Measurements from ENCODE around the gene SCYGR1.
"Not testable (repeated sequence)": the region's sequence is repeated elsewhere in the genome, so short reads cannot be mapped to it uniquely, and the experiment has no call there.

The SCYGR1 gene

DNA sequence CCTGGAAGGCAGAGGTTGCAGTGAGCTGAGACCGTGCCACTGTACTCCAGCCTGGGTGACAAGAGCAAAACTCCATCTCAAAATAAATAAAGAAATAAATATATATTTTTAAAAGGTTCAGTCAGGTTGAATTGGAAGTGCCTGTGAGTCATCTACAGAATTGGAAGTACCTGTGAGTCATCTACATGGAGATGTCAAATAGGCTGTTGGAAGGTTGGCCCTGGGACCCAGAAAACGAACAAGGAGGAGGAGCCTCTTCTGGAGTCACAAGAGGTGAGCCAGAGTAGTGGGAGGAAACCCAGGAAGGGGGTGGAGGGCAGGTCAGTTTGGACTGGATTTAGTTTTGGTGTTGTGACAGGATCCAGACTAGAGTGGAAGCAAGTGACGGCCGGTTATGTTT, 15.2 kb upstream of the SCYGR1 start:
- DNase-seq (ENCODE audit: low read depth): no peak

DNA sequence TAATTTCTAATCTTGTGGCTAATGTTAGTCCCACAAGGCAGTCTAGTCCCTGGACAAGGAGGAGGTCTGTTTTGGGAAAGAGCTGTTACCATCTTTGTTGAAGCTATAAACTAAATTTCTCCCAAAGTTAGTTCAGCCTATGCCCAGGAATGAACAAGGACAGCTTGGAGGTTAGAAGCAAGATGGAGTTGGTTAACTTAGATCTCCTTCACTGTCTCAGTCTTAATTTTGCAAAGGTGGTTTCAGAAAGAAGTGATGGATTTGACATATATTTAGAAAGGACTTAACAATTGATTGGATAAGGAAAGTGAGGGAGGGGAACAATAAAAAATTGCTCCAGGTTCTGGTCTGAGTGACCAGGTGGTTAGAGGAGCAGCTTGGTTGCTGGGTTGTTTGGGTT, 14.6 kb upstream of the SCYGR1 start:
- DNase-seq (ENCODE audit: low read depth): no peak

DNA sequence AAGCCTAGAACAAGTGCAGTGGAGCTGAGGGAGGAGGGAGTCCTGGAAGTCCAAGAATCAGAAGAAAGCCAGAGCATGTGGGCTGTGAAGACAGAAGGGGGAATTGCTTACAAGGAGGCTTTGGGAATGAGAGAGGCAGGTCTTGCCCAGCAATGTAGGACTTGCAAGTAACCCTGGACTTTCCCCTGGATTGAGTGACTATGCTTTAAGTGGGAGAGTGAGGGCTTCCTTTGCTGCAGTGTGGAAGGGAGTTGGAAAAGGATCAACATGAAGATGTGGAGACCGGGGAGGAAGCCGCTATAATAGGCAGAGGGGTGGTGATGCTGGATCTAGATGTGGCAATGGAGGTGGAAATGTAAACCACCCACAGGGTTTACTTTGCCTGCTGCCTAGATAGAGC, 13.8 kb upstream of the SCYGR1 start:
- DNase-seq (ENCODE audit: low read depth): no peak

DNA sequence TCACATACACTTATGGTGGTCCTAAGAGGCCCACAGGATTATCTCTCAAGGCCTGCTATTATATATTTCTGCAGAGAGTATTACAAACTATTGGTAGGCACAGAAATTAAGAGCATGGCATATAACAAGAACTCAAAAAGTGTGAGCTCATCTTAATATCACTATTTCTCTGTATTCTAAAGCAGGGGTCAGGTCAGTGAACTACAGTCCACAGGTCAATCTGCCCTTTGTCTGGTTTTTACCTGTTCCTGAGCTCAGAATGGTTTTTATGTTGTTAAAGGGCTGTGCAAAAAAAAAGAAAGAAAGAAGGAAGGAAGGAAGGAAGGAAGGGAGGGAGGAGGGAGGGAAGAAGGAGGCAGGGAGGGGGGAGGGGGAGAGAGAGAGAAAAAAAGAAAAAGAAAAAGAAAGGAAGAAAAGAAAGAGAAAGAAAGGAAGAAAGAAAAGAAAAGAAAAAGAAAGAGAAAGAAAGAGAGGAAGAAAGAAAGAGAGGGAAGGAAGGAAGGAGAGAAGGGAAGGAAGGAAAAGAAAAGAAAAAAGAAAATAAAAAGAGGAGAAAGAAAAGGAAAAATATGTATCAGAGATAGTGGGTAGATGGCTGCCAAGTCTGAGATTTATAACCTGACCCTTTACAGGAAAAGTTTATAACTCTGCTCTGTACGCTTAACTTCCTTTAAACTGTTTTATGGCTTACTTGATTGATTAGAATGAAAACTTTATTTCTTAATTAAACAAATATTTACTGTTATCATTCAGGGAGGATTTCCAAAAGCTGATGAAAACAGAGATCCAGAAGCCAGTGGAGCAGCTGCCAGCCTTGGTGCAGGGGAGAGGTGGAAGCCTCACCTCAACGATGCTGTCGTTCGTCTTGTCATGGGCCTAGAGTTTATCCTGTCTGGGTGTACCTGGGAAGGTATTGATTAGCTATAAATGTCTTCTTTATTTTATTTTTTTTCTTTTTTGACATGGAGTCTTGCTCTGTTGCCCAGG, 11.2 kb upstream of the SCYGR1 start:
- no peak for DNase-seq (ENCODE audit: low read depth)

DNA sequence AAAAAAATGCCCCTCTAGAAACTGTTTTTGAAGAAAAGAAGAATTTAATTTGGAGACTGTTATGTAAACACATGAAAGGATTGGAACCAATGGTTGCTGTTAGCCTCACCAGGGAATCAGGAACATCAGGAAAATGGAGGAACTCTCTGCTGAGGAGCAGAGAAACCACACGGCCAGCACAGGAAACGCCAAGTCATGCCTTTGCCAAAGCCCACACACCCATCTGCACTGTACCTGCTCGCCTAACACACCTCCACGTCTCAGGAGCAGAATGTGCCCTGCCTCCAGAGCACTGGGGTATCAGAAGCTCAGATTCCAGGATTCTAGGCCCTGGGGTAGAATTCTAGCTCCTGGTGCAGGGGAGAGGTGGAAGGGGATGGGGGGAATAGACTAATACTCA, 9.8 kb upstream of the SCYGR1 start:
- DNase-seq (ENCODE audit: low read depth): no peak

DNA sequence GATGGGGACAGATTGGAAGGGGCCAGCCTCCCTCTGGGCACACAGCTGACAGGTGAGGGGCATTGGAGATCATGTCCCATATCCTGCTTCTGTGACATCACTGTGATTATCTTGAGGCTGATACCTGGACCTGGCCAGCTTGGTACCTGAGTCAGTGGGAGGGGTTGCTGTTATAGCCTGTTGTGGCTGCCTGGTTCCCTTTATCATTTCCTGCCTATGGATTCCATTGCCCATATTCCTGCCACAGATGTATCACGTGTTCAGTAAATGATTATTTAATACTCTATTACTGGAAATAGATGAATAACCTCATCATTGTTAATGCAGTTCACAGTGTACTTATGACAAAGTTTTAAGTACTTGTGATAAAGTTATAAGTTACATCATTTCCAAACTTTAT, 7.8 kb upstream of the SCYGR1 start:
- DNase-seq (ENCODE audit: low read depth): no peak

DNA sequence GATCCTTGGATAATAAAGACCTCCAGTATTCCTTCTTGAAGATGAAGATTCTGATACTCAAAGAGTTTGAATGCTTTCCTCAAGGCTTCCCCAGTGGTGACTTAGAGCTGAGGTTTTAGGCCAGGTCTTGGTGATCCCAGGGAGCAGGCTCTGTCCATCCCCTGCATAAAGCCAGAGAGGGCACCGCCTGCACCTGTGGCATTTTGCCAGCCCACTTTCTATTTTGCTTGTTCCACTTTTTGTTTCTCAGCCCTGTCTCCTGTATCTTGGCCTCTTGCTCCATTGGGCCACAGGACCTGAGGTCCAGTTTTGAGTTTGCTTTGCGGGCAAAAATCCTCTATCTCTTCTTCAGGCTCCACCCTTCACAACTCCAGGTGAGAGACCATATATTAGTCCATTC, 6.7 kb upstream of the SCYGR1 start:
- no peak for DNase-seq (ENCODE audit: low read depth)

DNA sequence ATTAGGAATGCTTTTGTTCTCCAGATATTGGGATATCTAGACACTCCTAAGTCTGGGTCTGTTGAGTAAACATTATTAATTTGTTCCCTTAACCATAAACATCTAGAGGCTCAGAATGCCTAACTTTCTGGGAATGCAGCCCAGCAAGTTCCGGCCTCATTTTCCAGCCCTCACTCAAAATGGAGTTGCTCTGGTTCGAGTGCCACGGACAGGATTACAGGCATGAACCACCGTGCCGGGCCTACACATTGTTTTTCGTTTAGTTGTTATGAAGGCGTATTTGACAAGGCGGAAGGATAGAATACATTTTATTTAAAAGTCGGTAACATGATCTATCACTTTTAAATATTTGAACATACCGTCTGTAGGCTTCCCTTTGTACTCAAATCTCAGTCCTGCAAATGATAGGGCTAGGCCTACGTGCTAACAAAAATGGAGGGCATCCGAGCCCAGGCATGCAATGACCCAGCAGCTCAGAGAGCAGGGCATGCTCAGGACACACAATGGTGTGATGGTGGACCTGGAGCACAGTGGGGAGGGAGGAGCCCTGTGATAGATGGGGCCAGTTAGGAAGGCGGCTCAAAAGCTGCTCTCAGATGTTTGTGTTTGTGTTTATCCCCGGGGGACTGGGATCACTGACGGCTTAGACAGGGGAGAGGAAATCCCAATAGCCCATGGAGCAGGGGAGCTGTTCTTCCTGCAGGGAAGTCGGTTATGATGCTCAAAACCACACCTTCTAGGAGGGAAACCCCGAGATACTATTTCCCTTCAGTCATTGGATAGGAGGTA, 2.9 kb upstream of the SCYGR1 start:
- no peak for DNase-seq (ENCODE audit: low read depth)

DNA sequence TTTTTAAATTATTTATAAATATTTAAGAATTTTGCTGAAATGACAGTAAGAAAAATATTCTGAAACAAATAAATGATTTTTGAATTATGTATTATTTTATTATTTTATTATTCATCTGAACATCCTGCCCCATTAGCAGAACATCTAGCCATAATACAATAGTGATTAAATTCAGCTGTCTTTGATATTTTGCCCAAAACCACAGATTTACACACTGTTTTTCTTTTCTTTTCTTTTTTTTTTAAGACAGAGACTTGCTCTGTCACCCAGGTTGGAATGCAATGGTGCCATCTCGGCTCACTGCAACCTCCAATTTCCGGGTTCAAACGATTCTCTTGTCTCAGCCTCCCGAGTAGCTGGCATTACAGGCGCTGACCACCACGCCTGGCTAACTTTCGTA, 1.9 kb upstream of the SCYGR1 start:
- peak; percentile 59 for DNase-seq (ENCODE audit: low read depth)

DNA sequence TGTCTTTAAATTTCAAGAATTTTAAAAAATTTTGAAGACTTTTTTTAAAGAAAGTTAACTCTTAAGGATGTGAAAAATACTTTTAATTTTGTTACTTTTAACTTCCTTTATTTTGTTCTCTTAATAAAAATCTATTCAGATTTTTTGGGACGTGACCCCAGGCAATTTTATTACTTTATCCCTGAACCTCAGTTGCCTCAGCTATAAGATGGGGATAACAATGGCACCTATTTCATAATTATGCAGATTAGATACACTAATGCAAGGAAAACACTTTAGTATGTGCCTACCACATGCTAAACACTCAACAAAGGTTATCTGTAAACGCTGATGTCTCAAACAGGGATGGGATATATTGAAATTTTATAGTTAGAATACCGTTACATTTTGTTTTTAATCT, 1.5 kb upstream of the SCYGR1 start:
- no peak for DNase-seq (ENCODE audit: low read depth)

DNA sequence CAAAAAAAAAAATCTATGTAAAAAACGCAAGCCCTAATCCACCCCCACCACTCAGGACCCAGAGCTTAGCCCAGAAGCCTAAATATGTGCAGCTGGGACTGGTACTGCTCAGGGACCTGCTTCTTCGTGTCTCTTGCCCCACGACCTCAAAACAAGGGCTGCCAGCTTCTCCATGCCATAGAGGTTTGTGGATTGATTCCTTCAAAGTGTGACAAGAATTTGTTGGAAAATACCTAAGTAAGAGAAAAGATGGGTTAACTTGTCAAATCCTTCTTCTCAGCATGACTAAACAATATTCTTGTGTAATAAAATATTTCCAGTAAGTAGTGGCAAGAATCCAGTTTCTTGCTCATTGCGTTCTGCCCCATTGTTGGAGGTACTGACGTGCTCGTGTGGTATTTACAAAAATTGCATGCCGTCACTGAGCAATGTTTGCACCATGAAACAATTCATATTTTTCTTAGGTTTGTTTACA, 825 bp upstream of the SCYGR1 start:
- DNase-seq (ENCODE audit: low read depth): peak; percentile 99

DNA sequence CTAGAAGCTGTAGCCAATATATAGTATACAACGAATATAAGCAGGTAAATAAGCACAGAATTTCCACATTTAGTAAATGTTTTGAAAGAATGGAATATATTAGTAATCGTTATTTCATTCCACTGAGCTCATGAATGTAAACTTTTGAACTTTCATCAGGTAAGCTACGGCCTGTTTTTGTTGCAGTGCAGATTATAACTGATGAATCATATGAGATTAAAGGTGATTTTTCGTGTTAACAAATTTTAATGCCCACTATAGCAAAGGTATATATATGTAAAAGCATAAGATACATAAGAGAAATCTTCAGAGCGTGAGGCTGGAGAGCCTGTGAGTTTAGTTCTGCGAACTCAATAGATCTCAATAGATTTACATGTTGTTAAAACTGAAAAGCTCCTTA, 1.1 kb downstream of the SCYGR1 start:
- no peak for DNase-seq (ENCODE audit: low read depth)

DNA sequence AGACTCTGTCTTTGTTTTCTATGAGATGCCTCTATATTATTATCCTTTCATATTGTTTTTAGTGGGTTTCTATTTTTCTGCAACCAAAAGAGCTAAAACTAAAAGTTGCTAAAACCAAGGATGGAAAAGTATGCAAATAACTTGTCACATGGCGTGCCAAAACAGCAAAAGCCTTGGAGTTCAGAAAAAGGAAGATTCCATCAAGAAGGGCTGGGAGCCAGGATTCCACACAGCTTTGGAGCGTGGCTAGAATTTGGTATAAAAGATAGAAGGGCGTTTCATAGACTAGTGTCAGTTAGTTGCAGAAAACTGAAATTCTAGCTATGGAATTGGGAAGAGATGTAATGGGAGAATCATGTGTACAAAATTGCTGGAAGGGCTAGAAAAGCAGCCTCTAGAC, 4.1 kb downstream of the SCYGR1 start:
- peak; percentile 56 for DNase-seq (ENCODE audit: low read depth)

DNA sequence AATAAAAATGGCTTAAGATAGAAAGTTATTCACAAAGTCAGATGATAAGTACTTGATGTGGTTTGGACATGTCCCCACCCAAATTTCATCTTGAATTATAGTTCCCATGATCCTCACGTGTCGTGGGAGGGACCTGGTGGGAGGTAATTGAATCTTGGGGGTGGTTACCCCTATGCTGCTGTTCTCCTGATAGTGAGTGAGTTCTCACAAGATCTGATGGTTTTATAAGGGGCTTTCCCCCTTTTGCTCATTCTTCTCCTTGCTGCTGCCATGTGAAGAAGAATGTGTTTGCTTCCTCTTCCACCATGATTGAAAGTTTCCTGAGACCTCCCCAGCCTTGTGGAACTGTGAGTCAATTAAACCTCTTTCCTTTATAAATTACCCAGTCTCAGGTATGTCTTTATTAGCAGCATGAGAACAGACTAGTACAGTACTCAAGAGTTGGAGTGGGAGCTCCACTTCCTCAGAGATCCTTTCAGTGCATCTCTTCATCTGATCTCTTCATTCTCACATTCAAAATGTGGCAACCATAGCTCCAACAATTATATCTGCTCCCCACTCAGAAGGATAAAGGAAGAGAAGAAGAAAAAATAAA, 5.4 kb downstream of the SCYGR1 start:
- not testable (repeated sequence) for DNase-seq (ENCODE audit: low read depth)

DNA sequence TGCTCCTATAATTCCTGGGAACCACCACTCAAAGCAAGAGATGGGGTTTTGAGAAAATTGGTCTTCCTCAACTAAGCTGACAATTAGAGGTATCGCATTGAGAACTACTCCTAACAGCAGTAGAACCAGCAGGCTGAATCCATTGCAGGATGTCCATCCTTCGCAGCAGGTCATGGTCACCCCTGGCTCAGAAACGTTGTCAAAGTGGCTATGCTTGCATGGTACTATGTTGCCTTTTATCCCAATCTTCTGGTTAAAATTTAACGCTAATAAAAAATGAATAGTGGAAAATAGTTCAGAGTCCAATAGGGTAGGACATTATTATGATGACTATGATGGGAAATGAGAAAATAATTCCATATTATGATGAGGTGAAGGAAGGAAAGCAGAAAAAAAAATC, 8.7 kb downstream of the SCYGR1 start, which contains the start of gene TM4SF20:
Gene TM4SF20 (minus strand): TSS at position 212 of the 400 bp plus-strand sequence. CDS start 38 bp downstream, at position 174.
- no peak for DNase-seq (ENCODE audit: low read depth)

DNA sequence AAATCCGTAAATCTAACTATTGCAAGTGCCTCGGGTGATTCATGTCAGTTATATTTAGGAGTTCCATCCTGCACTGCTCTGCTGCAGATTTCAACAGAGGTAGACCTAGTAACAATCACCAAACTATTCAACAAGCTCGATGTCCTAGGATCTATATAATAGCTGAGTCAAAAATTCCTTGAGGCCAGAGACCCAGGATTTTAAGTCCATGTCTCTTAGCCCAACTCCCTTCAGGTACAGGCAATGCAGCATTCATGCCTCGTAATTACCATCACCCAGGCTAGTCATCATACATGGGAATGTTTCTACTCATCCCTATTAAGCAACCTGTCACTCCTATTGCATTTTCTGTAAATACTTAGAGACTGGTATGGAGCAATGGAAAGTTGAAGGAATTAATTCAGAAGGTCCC, 9.4 kb downstream of the SCYGR1 start:
- DNase-seq (ENCODE audit: low read depth): peak; percentile 70

DNA sequence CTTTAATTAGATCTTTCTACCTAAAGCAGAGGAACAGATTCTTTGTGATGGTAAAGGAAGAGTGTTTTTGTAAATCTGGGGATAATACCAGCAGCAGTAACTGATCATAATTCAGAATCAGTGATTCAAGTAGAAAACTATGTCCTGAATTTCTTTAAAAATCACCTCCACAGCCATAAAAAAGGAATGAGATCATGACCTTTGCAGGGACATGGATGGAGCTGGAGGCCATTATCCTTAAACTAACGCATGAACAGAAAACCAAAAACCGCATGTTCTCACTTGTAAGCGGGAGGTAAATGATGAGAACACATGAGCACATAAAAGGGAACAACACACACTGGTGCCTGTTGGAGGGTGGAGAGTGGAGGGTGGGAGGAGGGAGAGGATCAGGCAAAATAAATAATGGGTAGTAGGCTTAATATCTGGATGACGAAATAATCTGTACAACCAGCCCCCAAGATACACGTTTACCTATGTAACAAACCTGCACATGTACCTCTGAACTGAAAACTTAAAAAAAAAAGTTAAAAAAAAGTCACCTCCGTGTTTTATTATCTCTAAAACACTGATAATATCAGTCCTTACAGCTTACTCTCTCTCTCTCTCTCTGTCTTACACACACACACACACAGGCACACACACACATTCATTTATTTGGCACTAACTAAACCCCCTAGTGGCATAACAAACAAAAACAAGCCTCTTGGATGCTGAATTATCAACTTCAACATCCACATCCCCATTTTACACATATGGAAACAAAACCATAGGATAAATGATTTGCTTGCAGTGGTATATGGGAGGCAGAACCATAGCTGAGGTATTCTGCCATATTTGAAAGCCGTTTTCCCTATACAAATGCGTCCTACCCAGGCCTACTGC, 10.0 kb downstream of the SCYGR1 start:
- no peak for DNase-seq (ENCODE audit: low read depth)

DNA sequence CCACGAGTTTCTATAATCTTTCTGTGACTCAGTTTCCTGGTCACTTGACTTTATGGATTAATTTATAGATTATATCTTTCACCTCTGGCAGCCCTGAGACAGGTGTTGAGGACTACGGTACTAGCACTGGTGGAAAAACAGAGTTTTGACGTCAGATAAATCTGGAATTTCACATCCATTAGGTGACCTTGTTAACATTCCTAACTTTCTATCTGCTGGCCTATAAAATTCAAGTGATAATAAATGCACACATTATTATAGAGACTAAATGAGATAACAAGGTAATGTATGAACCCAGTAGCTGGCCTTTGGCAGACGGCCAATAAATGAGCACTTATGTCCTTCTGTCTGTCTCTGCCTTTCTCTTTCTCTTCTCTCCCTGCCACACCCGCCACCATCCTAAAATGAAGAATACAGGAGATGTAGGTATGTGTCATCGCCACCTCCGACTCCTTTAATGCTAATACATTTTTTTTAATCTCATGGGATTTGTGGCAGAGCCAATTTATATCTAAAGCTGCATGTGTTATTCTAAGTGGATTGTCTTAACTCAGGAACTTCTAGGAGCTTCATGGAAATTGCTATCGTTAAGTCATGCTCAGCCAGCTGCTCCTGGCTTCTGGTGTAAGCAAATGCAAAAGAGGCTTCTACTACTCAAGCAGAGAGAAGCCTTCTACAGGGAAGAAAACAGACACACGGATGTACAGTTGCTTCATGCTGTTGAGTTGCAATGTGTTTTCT, 10.9 kb downstream of the SCYGR1 start:
- DNase-seq (ENCODE audit: low read depth): peak; percentile 45

DNA sequence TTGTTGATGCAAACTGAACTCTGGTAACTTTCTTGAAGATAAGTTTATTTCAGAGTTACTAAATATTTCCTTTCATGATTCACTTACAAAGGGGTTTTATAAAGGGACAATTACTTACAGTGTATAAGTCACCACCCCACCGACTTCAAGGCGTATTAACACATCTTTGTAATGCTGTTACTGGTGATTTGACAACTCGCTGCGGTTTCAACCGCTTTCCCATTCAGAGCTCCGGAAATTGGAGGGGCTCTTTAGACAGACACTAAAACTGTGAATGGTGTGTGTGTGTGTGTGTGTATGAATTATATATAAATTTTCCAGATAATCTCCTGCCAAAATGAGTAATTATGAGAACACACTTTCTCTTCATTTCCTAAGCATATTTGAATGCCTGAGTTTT, 13.6 kb downstream of the SCYGR1 start:
- peak; percentile 27 for DNase-seq (ENCODE audit: low read depth)

DNA sequence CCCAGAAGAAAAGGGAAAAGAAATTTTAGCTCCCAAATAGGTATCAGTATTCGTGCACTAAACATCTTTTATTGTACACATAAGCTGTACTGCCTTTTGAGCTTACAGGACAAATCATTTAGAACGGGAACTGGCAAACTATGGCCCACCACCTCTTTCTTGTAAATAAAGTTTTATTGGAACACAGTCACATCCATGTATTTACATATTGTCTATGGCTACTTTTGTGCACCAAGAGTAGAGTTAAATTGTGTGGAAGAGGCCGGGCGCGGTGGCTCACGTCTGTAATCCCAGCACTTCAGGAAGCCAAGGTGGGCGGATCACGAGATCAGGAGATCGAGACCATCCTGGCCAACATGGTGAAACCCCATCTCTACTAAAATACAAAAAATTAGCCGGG, 14.4 kb downstream of the SCYGR1 start:
- DNase-seq (ENCODE audit: low read depth): no peak
